Sigmoid colon (tissue), 7 donors: ENCODE results near the gene TMTC1. TPM values are rescaled to one million over a fixed set of nuclear protein-coding genes. Genes with fewer than 3 reads are reported as not detected.
"Not testable (repeated sequence)": the region's sequence is repeated elsewhere in the genome, so short reads cannot be mapped to it uniquely, and the experiment has no call there.

Experiments used
- DNase-seq: peaks from one replicate; pipeline ENCODE4 v3.0.0-alpha.2; 2019
- H3K27ac ChIP-seq, 4 donors: fragments of 200-600 bp; sonication (generic); one replicate each; pipeline ENCODE4 v1.5.1; 2016 to 2019; ENCODE audit warnings: mild to moderate bottlenecking in 1 of 4
- H3K27me3 ChIP-seq, 3 donors: fragments of 200-600 bp; sonication (generic); one replicate each; pipeline ENCODE4 v1.5.1; 2019; ENCODE audit warnings: mild to moderate bottlenecking in 1 of 3
- H3K36me3 ChIP-seq, 4 donors: fragments of 200-600 bp; sonication (generic); one replicate each; pipeline ENCODE4 v1.5.1; 2016 to 2019
- H3K4me1 ChIP-seq, 4 donors: fragments of 200-600 bp; sonication (generic); one replicate each; pipeline ENCODE4 v1.5.1; 2017 to 2019
- H3K4me3 ChIP-seq, 4 donors: fragments of 200-600 bp; sonication (generic); one replicate each; pipeline ENCODE4 v1.5.1; 2017 to 2019; ENCODE audit warnings: mild to moderate bottlenecking in 2 of 4, moderate library complexity in 1 of 4
- H3K9me3 ChIP-seq, 4 donors: fragments of 200-600 bp in 3 of 4; sonication (generic) in 3 of 4; one replicate each; pipeline versions ENCODE4 v1.5.1 to v1.6.1; 2013 to 2019
- EP300 ChIP-seq, 4 donors: sonication (generic); formaldehyde crosslinking; IDR thresholded peaks; one replicate each; pipeline ENCODE4 v1.6.1; 2017; ENCODE audit warnings: antibody characterized with exemption in 4 of 4
- POLR2A ChIP-seq, 2 donors: fragments of 450-650 bp; IDR thresholded peaks; one replicate each; pipeline ENCODE4 v1.6.1; 2016; ENCODE audit warnings: antibody characterized with exemption in 2 of 2, mild to moderate bottlenecking in 2 of 2, moderate library complexity in 2 of 2
- POLR2AphosphoS5 ChIP-seq, 4 donors: sonication (generic); formaldehyde crosslinking; IDR thresholded peaks; one replicate each; pipeline ENCODE4 v1.6.1; 2017; ENCODE audit warnings: antibody characterized with exemption in 4 of 4
- WGBS, 2 donors: extraction: QIAGEN DNeasy Blood & Tissue Kit; methylation state at CpG; one replicate each; pipeline ENCODE4 v1.1.7; 2013; 5-methylcytosine and 5-hydroxymethylcytosine counted together
- intact Hi-C: fragments of 100-400 bp; cut with DNase I; formaldehyde crosslinking; loops from one replicate; pipeline ENCODE4 v1.15.1; 2023
- polyA plus RNA-seq, 3 donors: library from polyadenylated mRNA; stranded (reverse); fragments of 200-250 nt; gene quantifications; one replicate each; pipeline ENCODE4 v1.2.3, GENCODE V29; 2013
- total RNA-seq, 4 donors: library from RNA; depleted of rRNA; stranded (reverse); fragments of >200 nt; gene quantifications; one replicate each; pipeline ENCODE4 v1.1.0, GENCODE V29; 2016
- TF ChIP-seq, protein P1 (sequence below), 4 experiments: fragments of 450-650 bp in 3 of 4; fragments of 200-600 bp in 1 of 4; IDR thresholded peaks; one replicate each; pipeline ENCODE4 v1.5.1; 2016 to 2019; ENCODE audit warnings: antibody characterized with exemption in 4 of 4, mild to moderate bottlenecking in 3 of 4, moderate library complexity in 2 of 4
- donor health status: healthy with polysubstance abuse.
- donor health status: Bipolar disorder and iron deficiency.
- donor health status: healthy.

TMTC1 gene
- total and polyA plus RNA-seq, 7 donors = 0.46 to 77.5 (median 61.5) TPM

DNA sequence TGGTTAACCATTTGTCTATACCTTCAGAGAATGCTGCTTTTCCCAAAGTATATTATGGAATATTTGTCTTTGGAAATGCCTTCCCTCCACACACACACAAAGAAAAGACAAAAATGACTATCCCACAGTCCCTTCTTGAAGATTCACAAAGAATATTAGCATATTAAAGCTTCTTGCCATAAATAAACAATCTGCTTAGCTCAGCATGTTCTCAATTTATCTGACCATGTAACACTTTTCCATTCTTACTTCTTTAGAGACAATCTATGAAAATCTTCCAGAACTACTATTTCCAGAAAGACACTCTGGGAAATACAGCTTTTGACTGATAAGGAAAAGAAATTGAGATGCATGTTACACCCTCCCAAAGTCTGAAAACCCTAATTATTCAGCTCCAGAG lies 227.4 kb downstream of the TMTC1 start:
- Histone ChIP-seq H3K36me3 (peaks cover 0 to 11% (median 0%) of the 10 kb centered on the region in 4 donors), H3K4me3 (no peak overlapping the region), H3K27me3 (no peaks in the 10 kb centered on the region), H3K27ac (no peak overlapping the region), H3K9me3 (no peaks in the 10 kb centered on the region), H3K4me1 (peaks cover 0 to 16% (median 3%) of the 10 kb centered on the region in 4 donors)
- intact Hi-C loops = loop anchor here (10.0 kb wide), 1 partner anchor 328 kb away; no protein-coding TSS in a partner anchor
- TF ChIP-seq, protein P1, sequence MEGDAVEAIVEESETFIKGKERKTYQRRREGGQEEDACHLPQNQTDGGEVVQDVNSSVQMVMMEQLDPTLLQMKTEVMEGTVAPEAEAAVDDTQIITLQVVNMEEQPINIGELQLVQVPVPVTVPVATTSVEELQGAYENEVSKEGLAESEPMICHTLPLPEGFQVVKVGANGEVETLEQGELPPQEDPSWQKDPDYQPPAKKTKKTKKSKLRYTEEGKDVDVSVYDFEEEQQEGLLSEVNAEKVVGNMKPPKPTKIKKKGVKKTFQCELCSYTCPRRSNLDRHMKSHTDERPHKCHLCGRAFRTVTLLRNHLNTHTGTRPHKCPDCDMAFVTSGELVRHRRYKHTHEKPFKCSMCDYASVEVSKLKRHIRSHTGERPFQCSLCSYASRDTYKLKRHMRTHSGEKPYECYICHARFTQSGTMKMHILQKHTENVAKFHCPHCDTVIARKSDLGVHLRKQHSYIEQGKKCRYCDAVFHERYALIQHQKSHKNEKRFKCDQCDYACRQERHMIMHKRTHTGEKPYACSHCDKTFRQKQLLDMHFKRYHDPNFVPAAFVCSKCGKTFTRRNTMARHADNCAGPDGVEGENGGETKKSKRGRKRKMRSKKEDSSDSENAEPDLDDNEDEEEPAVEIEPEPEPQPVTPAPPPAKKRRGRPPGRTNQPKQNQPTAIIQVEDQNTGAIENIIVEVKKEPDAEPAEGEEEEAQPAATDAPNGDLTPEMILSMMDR (IDR thresholded peaks at IDR 0.05) = no peak
- TF ChIP-seq POLR2A (IDR thresholded peaks at IDR 0.05) (no peak), POLR2AphosphoS5 (IDR thresholded peaks at IDR 0.05) (no peak), EP300 (IDR thresholded peaks at IDR 0.05) (no peak)
- no peak for DNase-seq

DNA sequence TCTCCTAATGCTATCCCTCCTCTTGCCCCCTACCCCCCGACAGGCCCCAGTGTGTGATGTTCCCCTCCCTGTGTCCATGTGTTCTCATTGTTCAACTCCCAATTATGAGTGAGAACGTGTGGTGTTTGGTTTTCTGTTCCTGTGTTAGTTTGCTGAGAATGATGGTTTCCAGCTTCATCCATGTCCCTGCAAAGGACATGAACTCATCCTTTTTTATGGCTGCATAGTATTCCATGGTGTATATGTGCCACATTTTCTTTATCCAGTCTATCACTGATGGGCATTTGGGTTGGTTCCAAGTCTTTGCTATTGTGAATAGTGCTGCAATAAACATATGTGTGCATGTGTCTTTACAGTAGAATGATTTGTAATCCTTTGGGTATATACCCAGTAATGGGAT lies 228.3 kb downstream of the TMTC1 start:
- H3K9me3 ChIP-seq, H3K4me3 ChIP-seq, DNase-seq, H3K27me3 ChIP-seq, H3K27ac ChIP-seq: not testable (repeated sequence)
- intact Hi-C loops = loop anchor here (10.0 kb wide), 1 partner anchor 329 kb away; no protein-coding TSS in a partner anchor
- Histone ChIP-seq H3K36me3 (peaks cover 0 to 11% (median 0%) of the 10 kb centered on the region in 4 donors), H3K4me1 (peaks cover 0 to 16% (median 3%) of the 10 kb centered on the region in 4 donors)
- 89 to 100% methylated on average over 2 of the region's 2 CpGs for WGBS, 2 donors

DNA sequence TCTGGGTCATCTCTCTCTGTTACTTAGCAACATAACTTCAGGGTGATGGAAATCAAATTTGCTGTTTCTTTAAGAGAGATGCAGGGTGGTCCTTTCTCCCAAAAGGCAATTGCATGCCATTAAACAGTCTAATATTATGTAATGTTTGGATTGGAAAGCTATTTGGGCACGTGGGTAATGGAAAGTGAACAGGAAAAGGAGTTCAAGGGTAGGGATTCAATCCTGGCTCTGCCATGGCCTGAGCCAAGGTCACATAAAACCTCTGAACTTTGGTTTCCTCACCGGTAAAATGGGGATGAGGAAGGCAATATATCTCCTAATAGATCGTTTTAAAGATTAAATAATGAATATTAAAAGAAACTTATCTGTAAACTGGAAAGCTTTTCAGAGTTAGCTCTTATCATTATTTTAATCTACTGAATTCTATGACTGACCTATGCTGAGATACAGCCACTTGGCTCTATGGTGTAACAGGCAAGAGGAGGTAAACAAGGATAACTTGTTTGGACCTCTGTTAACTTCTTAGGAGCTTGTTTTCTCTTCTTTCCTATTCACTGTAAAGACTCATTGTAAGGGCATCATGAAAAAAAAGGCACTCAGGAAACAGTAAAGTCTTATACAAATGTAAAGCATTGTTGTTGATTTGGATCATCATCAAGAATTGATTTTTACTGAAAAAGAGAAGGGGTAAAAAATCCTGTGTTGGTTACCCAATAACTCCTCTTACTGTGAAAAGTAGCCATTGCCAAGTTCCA lies 230.6 kb downstream of the TMTC1 start:
- no peak overlapping the region for H3K27ac ChIP-seq
- WGBS, 2 donors = 30 to 56% methylated on average over 3 of the region's 3 CpGs
- intact Hi-C loops = loop anchor here (2.0 to 10.0 kb wide), 2 partner anchors 230 to 332 kb away; partner anchors contain the start of gene TMTC1
- H3K36me3 ChIP-seq = peaks cover 0 to 11% (median 0%) of the 10 kb centered on the region in 4 donors
- no peak for TF ChIP-seq POLR2AphosphoS5 (IDR thresholded peaks at IDR 0.05)
- no peak for TF ChIP-seq POLR2A (IDR thresholded peaks at IDR 0.05)
- TF ChIP-seq, protein P1 (IDR thresholded peaks at IDR 0.05) = no peak
- H3K27me3 ChIP-seq = no peaks in the 10 kb centered on the region
- H3K4me1 ChIP-seq = peaks cover 0 to 11% (median 0%) of the 10 kb centered on the region in 4 donors
- H3K9me3 ChIP-seq = no peaks in the 10 kb centered on the region
- no peak for DNase-seq
- no peak overlapping the region for H3K4me3 ChIP-seq

DNA sequence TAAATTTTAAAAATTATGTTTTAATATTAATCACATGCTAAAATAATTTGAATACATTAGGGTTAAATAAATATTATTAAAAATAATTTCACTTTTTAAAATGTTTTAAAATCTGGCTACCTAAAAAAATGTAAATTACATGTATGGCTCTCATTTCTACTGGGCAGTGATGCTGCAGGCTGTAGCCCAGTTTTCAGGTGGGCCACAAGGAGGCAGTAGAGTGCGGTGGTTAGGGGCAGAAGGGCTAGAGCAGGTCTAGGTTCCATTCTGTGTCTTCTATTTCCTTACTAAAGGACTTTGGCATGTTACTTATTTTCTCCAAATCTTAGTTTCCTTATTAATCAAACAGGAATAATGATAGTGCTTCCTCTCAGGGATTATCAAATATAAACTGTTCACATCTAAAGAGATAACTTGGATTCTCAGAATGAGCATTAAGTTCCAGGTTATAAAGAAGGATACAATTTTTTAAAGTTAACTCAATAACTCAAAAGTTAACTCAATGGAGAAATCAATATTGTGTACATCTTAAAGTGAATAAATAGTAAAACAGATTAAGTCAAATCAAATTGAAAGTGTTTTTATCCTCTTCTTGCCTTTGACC lies 231.3 kb downstream of the TMTC1 start:
- intact Hi-C loops = loop anchor here (2.0 to 10.0 kb wide), 2 partner anchors 230 to 332 kb away; partner anchors contain the start of gene TMTC1
- no peak overlapping the region for H3K27ac ChIP-seq
- no peaks in the 10 kb centered on the region for H3K9me3 ChIP-seq
- no peak for TF ChIP-seq POLR2A (IDR thresholded peaks at IDR 0.05)
- TF ChIP-seq, protein P1 (IDR thresholded peaks at IDR 0.05) = peak; percentile 53 to 86 (median 76)
- no peaks in the 10 kb centered on the region for H3K27me3 ChIP-seq
- 8 to 15% methylated on average over 1 of the region's 1 CpG for WGBS, 2 donors
- peaks cover 0 to 15% (median 0%) of the 10 kb centered on the region in 4 donors for H3K4me1 ChIP-seq
- H3K36me3 ChIP-seq = peaks cover 0 to 11% (median 0%) of the 10 kb centered on the region in 4 donors
- DNase-seq = peak; percentile 74
- no peak overlapping the region for H3K4me3 ChIP-seq

DNA sequence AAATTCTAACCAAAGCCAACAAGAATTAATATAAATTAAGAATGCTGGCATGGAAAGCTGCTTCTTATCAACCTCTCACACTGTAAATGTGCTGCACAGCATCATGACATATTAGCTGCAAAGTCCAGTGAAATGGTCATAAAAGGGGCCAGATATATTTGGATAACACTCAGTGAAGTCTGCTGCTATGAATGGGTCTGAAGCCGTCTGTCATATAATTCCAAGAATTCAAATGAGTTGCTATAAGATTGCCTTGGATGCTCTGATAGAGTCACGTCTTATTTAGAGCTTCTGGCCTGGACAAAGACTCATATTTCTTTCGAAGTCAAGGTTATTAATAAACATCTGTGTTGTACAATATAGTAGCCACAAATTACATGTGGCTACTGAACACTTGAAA lies 231.9 kb downstream of the TMTC1 start:
- intact Hi-C loops = loop anchor here (2.0 to 10.0 kb wide), 2 partner anchors 231 to 333 kb away; partner anchors contain the start of gene TMTC1
- Histone ChIP-seq H3K36me3 (peaks cover 0 to 11% (median 0%) of the 10 kb centered on the region in 4 donors), H3K4me1 (peaks cover 0 to 21% (median 0%) of the 10 kb centered on the region in 4 donors), H3K4me3 (no peak overlapping the region), H3K27ac (no peak overlapping the region), H3K27me3 (no peaks in the 10 kb centered on the region), H3K9me3 (no peaks in the 10 kb centered on the region)
- TF ChIP-seq POLR2AphosphoS5 (IDR thresholded peaks at IDR 0.05) (no peak), POLR2A (IDR thresholded peaks at IDR 0.05) (no peak), EP300 (IDR thresholded peaks at IDR 0.05) (no peak)
- TF ChIP-seq, protein P1 (IDR thresholded peaks at IDR 0.05) = no peak
- DNase-seq = no peak
- 38 to 69% methylated on average over 3 of the region's 3 CpGs for WGBS, 2 donors
